Mesendoderm (in vitro differentiated cells): ENCODE data around the gene SLC22A15.
"Not testable (repeated sequence)": the region's sequence is repeated elsewhere in the genome, so short reads cannot be mapped to it uniquely, and the experiment has no call there.

ENCODE experiments used
- DNase-seq: peaks from one replicate; pipeline ENCODE4 v3.0.0; 2013
- H2AK5ac ChIP-seq: 2 replicates; pipeline ENCODE4 v1.6.1; 2013; ENCODE audit warnings: low read length, inconsistent platforms
- H2BK120ac ChIP-seq: 2 replicates; pipeline ENCODE4 v1.6.1; 2013; ENCODE audit warnings: low read depth, mild to moderate bottlenecking, low read length, moderate library complexity, mixed read lengths
- H2BK15ac ChIP-seq: replicated peaks from 2 replicates; pipeline ENCODE4 v1.6.1; 2013; ENCODE audit warnings: low read depth, mild to moderate bottlenecking, moderate library complexity
- H2BK5ac ChIP-seq: 2 replicates; pipeline ENCODE4 v1.6.1; 2013; ENCODE audit warnings: low read length, inconsistent platforms
- H3K18ac ChIP-seq: 2 replicates; pipeline ENCODE4 v1.6.1; 2013; ENCODE audit warnings: mild to moderate bottlenecking, low read length, mixed read lengths
- H3K23ac ChIP-seq: one replicate; pipeline ENCODE4 v1.6.1; 2013; ENCODE audit warnings: low read length
- H3K27ac ChIP-seq: 2 replicates; pipeline ENCODE4 v1.5.1; 2013; ENCODE audit warnings: low read depth, mild to moderate bottlenecking, inconsistent platforms, low read length, moderate library complexity
- H3K27me3 ChIP-seq: 2 replicates; pipeline ENCODE4 v1.6.1; 2013; ENCODE audit warnings: low read length, control low read depth, mild to moderate bottlenecking, inconsistent platforms; ENCODE audit not compliant: insufficient read depth, poor library complexity
- H3K36me3 ChIP-seq: 2 replicates; pipeline ENCODE4 v1.6.1; 2013; ENCODE audit warnings: low read length, inconsistent platforms; ENCODE audit not compliant: control insufficient read depth, insufficient read depth
- H3K4ac ChIP-seq: one replicate; pipeline ENCODE4 v1.6.1; 2013; ENCODE audit warnings: low read depth, mild to moderate bottlenecking, low read length, moderate library complexity
- H3K4me1 ChIP-seq: 2 replicates; pipeline ENCODE4 v1.6.1; 2013; ENCODE audit warnings: low read depth, low read length, inconsistent platforms; ENCODE audit not compliant: control insufficient read depth
- H3K4me2 ChIP-seq: 2 replicates; pipeline ENCODE4 v1.6.1; 2013; ENCODE audit warnings: low read length
- H3K4me3 ChIP-seq: 2 replicates; pipeline ENCODE4 v1.5.1; 2013; ENCODE audit warnings: mild to moderate bottlenecking, low read length
- H3K56ac ChIP-seq: one replicate; pipeline ENCODE4 v1.6.1; 2013; ENCODE audit warnings: low read length
- H3K79me1 ChIP-seq: 2 replicates; pipeline ENCODE4 v1.6.1; 2013; ENCODE audit warnings: low read length, inconsistent platforms
- H3K79me2 ChIP-seq: 2 replicates; pipeline ENCODE4 v1.6.1; 2013; ENCODE audit warnings: mild to moderate bottlenecking, low read length; ENCODE audit not compliant: control insufficient read depth, insufficient read depth
- H3K9ac ChIP-seq: 2 replicates; pipeline ENCODE4 v1.6.1; 2013; ENCODE audit warnings: low read length, inconsistent platforms
- H4K5ac ChIP-seq: one replicate; pipeline ENCODE4 v1.6.1; 2013; ENCODE audit warnings: low read length
- H4K8ac ChIP-seq: one replicate; pipeline ENCODE4 v1.6.1; 2013; ENCODE audit warnings: low read depth, mild to moderate bottlenecking, control low read depth, low read length, moderate library complexity
- WGBS: extraction: QIAGEN DNeasy Blood & Tissue Kit; methylation state at CpG from one replicate; pipeline ENCODE4 v1.1.7; 2013; ENCODE audit warnings: low lambda C conversion rate, missing lambda C conversion rate; ENCODE audit not compliant: insufficient coverage; ENCODE audit errors: extremely low coverage; 5-methylcytosine and 5-hydroxymethylcytosine counted together

SLC22A15 gene

DNA sequence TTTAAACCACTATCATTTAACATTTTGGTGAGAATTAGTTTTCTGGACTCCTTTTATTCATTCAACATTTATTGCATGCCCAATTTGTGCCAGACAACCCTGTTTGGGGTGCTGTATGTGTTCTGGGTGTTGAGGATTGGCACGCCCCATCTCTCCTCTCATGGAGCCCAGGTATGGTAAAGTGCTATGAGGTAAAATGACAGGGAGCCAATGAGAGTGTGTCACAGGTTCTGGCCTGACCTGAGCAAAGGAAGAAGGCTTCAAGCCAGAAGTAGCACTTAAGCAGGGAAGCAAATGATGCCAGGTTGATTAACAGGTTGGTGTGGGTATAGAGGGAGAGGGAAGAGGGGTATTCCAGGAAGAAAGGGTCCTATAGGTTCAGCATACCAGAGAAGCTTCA lies 21.1 kb upstream of the SLC22A15 start:
- no peak for DNase-seq
- Histone ChIP-seq H3K27ac (no peak overlapping the region), H2AK5ac (no peak overlapping the region), H3K4me2 (no peak overlapping the region), H3K23ac (no peak overlapping the region), H3K18ac (no peak overlapping the region), H3K36me3 (no peaks in the 10 kb centered on the region), H4K8ac (no peak overlapping the region), H3K4me3 (no peak overlapping the region), H3K4ac (no peak overlapping the region), H2BK15ac (no peak overlapping the region), H2BK5ac (no peak overlapping the region), H4K5ac (no peak overlapping the region), H3K79me2 (no peaks in the 10 kb centered on the region), H3K56ac (no peak overlapping the region), H2BK120ac (no peak overlapping the region), H3K79me1 (no peaks in the 10 kb centered on the region), H3K27me3 (no peaks in the 10 kb centered on the region), H3K9ac (no peak overlapping the region), H3K4me1 (no peaks in the 10 kb centered on the region)
- no CpG with 5 or more reads among the region's 1 CpG for WGBS

DNA sequence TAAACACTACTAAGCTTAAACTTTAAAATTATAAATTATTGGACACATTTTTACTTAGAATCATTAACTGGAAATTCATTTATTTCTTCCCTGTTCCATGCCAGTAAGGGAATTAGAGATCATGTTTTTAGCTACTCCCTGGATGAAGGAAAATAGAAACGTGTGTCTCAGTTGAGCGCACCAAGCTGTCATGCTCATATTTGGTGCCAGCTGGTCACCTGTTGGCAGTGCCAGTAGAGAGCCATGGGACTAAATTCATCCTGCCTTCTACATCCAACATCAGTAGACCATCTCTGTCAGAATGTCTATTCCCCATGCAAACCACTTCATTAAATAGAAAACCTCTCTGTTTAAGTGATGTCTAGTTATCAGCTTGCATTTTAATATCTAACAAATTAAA lies 17.4 kb upstream of the SLC22A15 start:
- Histone ChIP-seq H3K4me1 (no peaks in the 10 kb centered on the region), H2BK15ac (no peak overlapping the region), H3K4me2 (no peak overlapping the region), H3K56ac (no peak overlapping the region), H3K79me1 (no peaks in the 10 kb centered on the region), H3K36me3 (no peaks in the 10 kb centered on the region), H4K8ac (no peak overlapping the region), H3K4ac (no peak overlapping the region), H3K18ac (no peak overlapping the region), H3K9ac (no peak overlapping the region), H2BK5ac (no peak overlapping the region), H3K79me2 (no peaks in the 10 kb centered on the region), H3K23ac (no peak overlapping the region), H3K27me3 (no peaks in the 10 kb centered on the region), H3K4me3 (no peak overlapping the region), H2AK5ac (no peak overlapping the region), H3K27ac (no peak overlapping the region), H4K5ac (no peak overlapping the region), H2BK120ac (no peak overlapping the region)
- no CpG with 5 or more reads among the region's 2 CpGs for WGBS
- DNase-seq, result no peak

DNA sequence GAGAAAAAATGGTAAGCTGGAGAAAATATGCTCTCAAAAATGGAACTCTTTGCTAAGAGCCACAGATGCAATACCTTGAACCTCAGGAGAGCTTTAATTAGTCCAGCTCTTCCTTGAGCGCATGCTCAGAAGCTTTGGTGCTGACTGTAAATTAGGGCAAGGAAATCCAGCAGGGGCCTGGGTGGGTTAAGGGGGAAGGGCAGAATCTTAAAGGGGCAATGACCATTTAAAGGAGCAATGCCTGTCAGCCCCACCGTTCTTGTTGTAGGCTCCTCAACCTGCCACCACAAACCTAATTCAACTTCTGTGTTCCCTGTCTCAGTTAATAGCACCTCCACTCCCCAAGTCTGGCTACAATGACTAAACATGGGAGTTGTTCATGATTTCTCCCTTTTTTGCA lies 6.8 kb upstream of the SLC22A15 start:
- DNase-seq, result peak; percentile 96
- Histone ChIP-seq H3K4me2 (no peak overlapping the region), H3K9ac (no peak overlapping the region), H3K4ac (no peak overlapping the region), H2BK5ac (no peak overlapping the region), H3K27ac (no peak overlapping the region), H2BK120ac (no peak overlapping the region), H3K79me2 (no peaks in the 10 kb centered on the region), H3K56ac (no peak overlapping the region), H3K4me1 (peaks cover 2% of the 10 kb centered on the region), H3K27me3 (no peaks in the 10 kb centered on the region), H3K18ac (peak overlapping the region; percentile 60), H3K23ac (no peak overlapping the region), H4K5ac (no peak overlapping the region), H2BK15ac (no peak overlapping the region), H2AK5ac (no peak overlapping the region), H3K79me1 (no peaks in the 10 kb centered on the region), H3K36me3 (no peaks in the 10 kb centered on the region), H4K8ac (no peak overlapping the region), H3K4me3 (no peak overlapping the region)
- no CpG with 5 or more reads among the region's 2 CpGs for WGBS

DNA sequence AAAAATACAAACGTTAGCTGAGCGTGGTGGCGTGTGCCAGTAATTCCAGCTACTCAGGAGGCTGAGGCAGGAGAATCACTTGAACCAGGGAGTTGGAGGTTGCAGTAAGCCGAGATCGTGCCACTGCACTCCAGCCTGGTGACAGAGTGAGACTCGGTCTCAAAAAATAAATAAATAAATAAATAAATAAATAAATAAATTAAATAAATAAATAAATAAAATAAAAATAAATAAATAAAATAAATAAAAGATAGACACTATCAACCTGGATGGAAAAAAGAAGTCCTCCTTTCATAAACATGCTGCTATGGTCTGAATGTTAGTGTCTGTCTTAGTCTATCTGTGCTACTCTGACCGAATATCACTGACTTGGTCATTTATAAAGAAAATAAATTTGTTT lies 4.5 kb upstream of the SLC22A15 start:
- H3K36me3 ChIP-seq, result not testable (repeated sequence)
- WGBS, result no CpG with 5 or more reads among the region's 7 CpGs

DNA sequence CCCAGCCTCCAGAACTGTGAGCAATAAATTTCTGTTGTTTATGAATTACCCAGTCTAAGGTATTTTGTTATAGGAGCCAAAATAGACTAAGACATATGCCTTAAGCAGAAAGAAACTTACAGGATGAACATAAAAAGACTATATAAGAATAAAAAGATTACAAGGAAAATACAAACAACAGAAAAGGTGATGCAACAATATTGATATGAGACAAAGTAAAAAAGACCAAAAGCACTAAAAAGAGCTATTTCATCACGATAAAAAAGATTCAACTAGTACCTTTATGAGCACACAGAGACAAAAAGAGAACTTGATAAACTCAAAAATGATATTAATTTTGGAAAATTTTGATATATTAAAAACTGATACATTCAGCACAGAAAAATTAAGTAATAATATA lies 3.2 kb upstream of the SLC22A15 start:
- Histone ChIP-seq H2BK5ac (no peak overlapping the region), H3K4me3 (no peak overlapping the region), H4K8ac (no peak overlapping the region), H3K9ac (no peak overlapping the region), H3K4ac (no peak overlapping the region), H3K27me3 (no peaks in the 10 kb centered on the region), H3K27ac (no peak overlapping the region), H3K36me3 (no peaks in the 10 kb centered on the region), H3K56ac (no peak overlapping the region), H2BK15ac (no peak overlapping the region), H4K5ac (no peak overlapping the region), H3K18ac (no peak overlapping the region), H2BK120ac (no peak overlapping the region), H3K4me1 (peaks cover 8% of the 10 kb centered on the region), H3K79me2 (peaks cover 3% of the 10 kb centered on the region), H3K23ac (no peak overlapping the region), H3K79me1 (peaks cover 4% of the 10 kb centered on the region), H3K4me2 (no peak overlapping the region), H2AK5ac (no peak overlapping the region)
- WGBS, result no CpG with 5 or more reads among the region's 1 CpG
- no peak for DNase-seq

More for the DNA sequence above, 4.5 kb upstream of the SLC22A15 start:
- H3K18ac ChIP-seq, H3K9ac ChIP-seq, H2BK120ac ChIP-seq, H3K23ac ChIP-seq, H2BK5ac ChIP-seq, H2BK15ac ChIP-seq, H2AK5ac ChIP-seq, H3K79me1 ChIP-seq, H3K4me2 ChIP-seq, H3K4me3 ChIP-seq, H3K56ac ChIP-seq, DNase-seq, H3K4ac ChIP-seq, H3K27ac ChIP-seq, H3K27me3 ChIP-seq, H4K5ac ChIP-seq, H4K8ac ChIP-seq, H3K4me1 ChIP-seq, H3K79me2 ChIP-seq: not testable (repeated sequence)

DNA sequence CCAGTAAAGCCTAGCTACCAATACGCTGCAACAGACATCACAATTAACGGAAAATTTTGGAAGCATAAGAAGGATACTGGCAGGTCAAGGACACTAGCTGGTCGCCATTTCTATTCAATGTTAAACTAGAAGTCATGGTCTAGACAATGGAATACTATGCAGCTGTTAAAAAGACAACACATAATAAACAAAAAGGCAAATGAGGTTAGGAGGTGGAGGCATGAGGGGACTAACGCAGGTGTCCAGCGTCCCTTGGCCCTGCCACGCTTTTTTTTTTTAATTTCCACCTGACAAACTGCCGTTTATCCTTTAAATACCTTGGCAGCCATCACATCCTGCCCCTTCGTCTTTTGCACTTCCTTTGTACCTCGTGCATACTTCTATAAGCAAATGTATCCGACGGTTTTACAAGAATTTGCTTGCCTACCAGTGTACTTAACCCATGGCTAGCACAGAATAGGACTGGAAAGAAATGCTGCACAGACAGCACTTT lies 698 bp upstream of the SLC22A15 start:
- Histone ChIP-seq H2BK15ac (no peak overlapping the region), H2BK5ac (no peak overlapping the region), H3K27ac (peak overlapping the region; percentile 27), H3K36me3 (no peaks in the 10 kb centered on the region), H3K4ac (no peak overlapping the region), H2BK120ac (no peak overlapping the region), H3K4me1 (peaks cover 9% of the 10 kb centered on the region), H3K56ac (peak overlapping the region; percentile 69), H3K27me3 (no peaks in the 10 kb centered on the region), H2AK5ac (no peak overlapping the region), H3K23ac (no peak overlapping the region), H4K8ac (no peak overlapping the region), H3K4me2 (peak overlapping the region; percentile 54), H3K79me2 (peaks cover 3% of the 10 kb centered on the region), H3K9ac (peak overlapping the region; percentile 50), H3K79me1 (peaks cover 6% of the 10 kb centered on the region), H3K4me3 (peak overlapping the region; percentile 46), H4K5ac (no peak overlapping the region), H3K18ac (peak overlapping the region; percentile 19)
- no peak for DNase-seq
- no CpG with 5 or more reads among the region's 11 CpGs for WGBS
